GM18505 (cell line): ENCODE results near the gene ADD1.
A peak's percentile ranks its signal among the peaks of the same experiment; 100 is the strongest.

Experiments
- ATAC-seq: cut with Tn5 transposase; IDR thresholded peaks from one replicate; pipeline ENCODE4 v1.9.1; 2021; ENCODE audit not compliant: unreplicated experiment
- POLR2A ChIP-seq: IDR thresholded peaks from 4 replicates; pipeline ENCODE4 v1.6.1; 2011; ENCODE audit warnings: borderline replicate concordance; ENCODE audit not compliant: insufficient read depth, insufficient read length; ENCODE audit errors: extremely low read depth

The ADD1 gene

GRCh38 chr4:2923668-2924173, 80.1 kb downstream of the ADD1 start:
- no peak for ATAC-seq
- no peak for TF ChIP-seq POLR2A

- no peak for ATAC-seq
These were observed 80.6 kb downstream of the ADD1 start for GRCh38 chr4:2924286-2924685.

GRCh38 chr4:2924765-2925301, 81.2 kb downstream of the ADD1 start:
- TF ChIP-seq POLR2A: no peak
- ATAC-seq: no peak

More at GRCh38 chr4:2924286-2924685, 80.6 kb downstream of the ADD1 start:
- TF ChIP-seq POLR2A: no peak

- no peak for ATAC-seq
- no peak for TF ChIP-seq POLR2A
These were observed 81.9 kb downstream of the ADD1 start for GRCh38 chr4:2925496-2925895.

GRCh38 chr4:2925931-2926860, 82.6 kb downstream of the ADD1 start:
- TF ChIP-seq POLR2A: no peak
- no peak for ATAC-seq

GRCh38 chr4:2927016-2927695, 83.5 kb downstream of the ADD1 start:
- TF ChIP-seq POLR2A: no peak
- no peak for ATAC-seq

GRCh38 chr4:2927696-2928075, 84.0 kb downstream of the ADD1 start:
- no peak for ATAC-seq
- no peak for TF ChIP-seq POLR2A

- TF ChIP-seq POLR2A: peak; percentile 13
- no peak for ATAC-seq
These were observed 84.9 kb downstream of the ADD1 start for GRCh38 chr4:2928242-2929176.

- ATAC-seq: no peak
- peak; percentile 23 for TF ChIP-seq POLR2A
These were observed 85.8 kb downstream of the ADD1 start for GRCh38 chr4:2929469-2929868.

GRCh38 chr4:2930135-2930757, 86.6 kb downstream of the ADD1 start:
- no peak for TF ChIP-seq POLR2A
- ATAC-seq: no peak

GRCh38 chr4:2930758-2931511, 87.3 kb downstream of the ADD1 start:
- TF ChIP-seq POLR2A: no peak
- no peak for ATAC-seq
